Astrocyte (in vitro differentiated cells and primary cell): ENCODE measurements around the gene UQCRFS1. TPM values are rescaled to one million over a fixed set of nuclear protein-coding genes. Genes with fewer than 3 reads are reported as not detected.

Source experiments
- DNase-seq: peaks from one replicate; pipeline ENCODE4 v3.0.0-alpha.2; 2010; ENCODE audit warnings: low read depth
- FAIRE-seq: peaks from 2 replicates; lab custom pipeline; 2011; peaks lifted over from hg19 to GRCh38; lab: Jason Lieb, UNC
- H2AFZ ChIP-seq: 2 replicates; pipeline ENCODE4 v1.6.0; 2012; ENCODE audit warnings: low read depth, low read length, inconsistent platforms
- H3K27ac ChIP-seq: 2 replicates; pipeline ENCODE4 v1.5.1; 2011; ENCODE audit warnings: low read depth, low read length, inconsistent platforms
- H3K27me3 ChIP-seq: 2 replicates; pipeline ENCODE4 v1.6.0; 2011; ENCODE audit warnings: low read length, inconsistent platforms; ENCODE audit not compliant: insufficient read depth
- H3K36me3 ChIP-seq: 2 replicates; pipeline ENCODE4 v1.5.1; 2011; ENCODE audit warnings: low read length, inconsistent platforms; ENCODE audit not compliant: insufficient read depth
- H3K4me1 ChIP-seq: 2 replicates; pipeline ENCODE4 v1.5.1; 2011; ENCODE audit warnings: low read length, inconsistent platforms; ENCODE audit not compliant: insufficient read depth
- H3K4me2 ChIP-seq: 2 replicates; pipeline ENCODE4 v1.6.0; 2012; ENCODE audit warnings: low read length, inconsistent platforms
- H3K4me3 ChIP-seq: 2 replicates; pipeline ENCODE4 v1.5.1; 2011; ENCODE audit warnings: low read depth, mild to moderate bottlenecking, low read length, inconsistent platforms; ENCODE audit not compliant: insufficient read depth
- H3K79me2 ChIP-seq: 2 replicates; pipeline ENCODE4 v1.6.0; 2012; ENCODE audit warnings: mild to moderate bottlenecking, low read length, inconsistent platforms; ENCODE audit not compliant: insufficient read depth
- H3K9ac ChIP-seq: 2 replicates; pipeline ENCODE4 v1.6.0; 2012; ENCODE audit warnings: mild to moderate bottlenecking, low read length, inconsistent platforms
- H3K9me3 ChIP-seq: 2 replicates; pipeline ENCODE4 v1.5.1; 2012; ENCODE audit warnings: low read depth, mild to moderate bottlenecking, low read length, inconsistent platforms; ENCODE audit not compliant: insufficient read depth
- H4K20me1 ChIP-seq: 2 replicates; pipeline ENCODE4 v1.6.0; 2012; ENCODE audit warnings: low read length, inconsistent platforms; ENCODE audit not compliant: insufficient read depth
- H3K27ac Mint-ChIP-seq: one replicate; pipeline ENCODE4 v1.8.0; 2021; ENCODE audit warnings: mild to moderate bottlenecking, mixed read lengths; ENCODE audit not compliant: unreplicated experiment
- H3K27me3 Mint-ChIP-seq: one replicate; pipeline ENCODE4 v1.8.0; 2021; ENCODE audit warnings: low read depth, mixed read lengths; ENCODE audit not compliant: unreplicated experiment
- H3K36me3 Mint-ChIP-seq: one replicate; pipeline ENCODE4 v1.8.0; 2021; ENCODE audit warnings: low read depth, mixed read lengths; ENCODE audit not compliant: unreplicated experiment
- H3K4me1 Mint-ChIP-seq: one replicate; pipeline ENCODE4 v1.8.0; 2021; ENCODE audit warnings: low read depth, mixed read lengths; ENCODE audit not compliant: unreplicated experiment
- H3K4me3 Mint-ChIP-seq: one replicate; pipeline ENCODE4 v1.8.0; 2021; ENCODE audit warnings: mild to moderate bottlenecking, moderate library complexity, mixed read lengths; ENCODE audit not compliant: unreplicated experiment
- H3K9me3 Mint-ChIP-seq: one replicate; pipeline ENCODE4 v1.8.0; 2021; ENCODE audit warnings: mild to moderate bottlenecking, mixed read lengths; ENCODE audit not compliant: unreplicated experiment
- EZH2 ChIP-seq: IDR thresholded peaks from 2 replicates; pipeline ENCODE4 v1.6.1; 2012; ENCODE audit warnings: mild to moderate bottlenecking, low read length, inconsistent platforms; ENCODE audit not compliant: insufficient read depth
- total RNA-seq: library from RNA; stranded (reverse); gene quantifications from 2 replicates; pipeline ENCODE4 v1.2.1, GENCODE V29; 2021
- TF ChIP-seq, protein P1 (sequence below): IDR thresholded peaks from 2 replicates; pipeline ENCODE4 v1.5.1; 2011; ENCODE audit warnings: low read depth, mild to moderate bottlenecking, inconsistent platforms, low read length, moderate library complexity; ENCODE audit not compliant: insufficient read depth

Gene UQCRFS1
- total RNA-seq, 1 donor from 2014 or later: 33.1 TPM

DNA sequence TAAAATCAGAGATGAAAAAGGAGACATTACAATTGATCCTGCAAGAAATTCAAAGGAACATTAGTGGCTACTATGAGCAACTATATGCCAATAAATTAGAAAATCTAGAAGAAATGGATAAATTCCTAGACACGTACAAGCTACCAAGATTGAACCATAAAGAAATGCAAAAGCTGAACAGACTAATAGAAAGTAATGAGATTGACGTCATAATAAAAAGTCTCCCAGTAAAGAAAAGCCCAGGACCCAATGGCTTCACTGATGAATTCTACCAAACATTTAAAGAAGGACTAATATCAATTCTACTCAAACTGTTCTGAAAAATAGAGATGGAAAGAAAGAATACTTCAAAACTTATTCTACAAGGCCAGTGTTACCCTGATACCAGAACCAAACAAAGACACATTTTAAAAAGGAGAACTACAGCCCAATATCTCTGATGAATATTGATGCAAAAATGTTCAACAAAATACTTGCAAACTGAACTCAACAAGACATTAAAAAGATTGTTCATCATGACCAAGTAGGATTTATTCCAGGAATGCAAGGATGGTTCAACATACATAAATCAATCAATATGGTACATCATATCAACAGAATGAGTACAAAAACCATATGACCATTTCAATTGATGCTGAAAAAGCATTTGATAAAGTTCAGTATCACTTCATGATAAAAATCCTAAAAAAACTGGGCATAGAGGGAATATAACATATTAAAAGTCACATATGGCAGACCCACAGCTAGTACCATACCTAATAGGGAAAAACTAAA, 35.8 kb downstream of the UQCRFS1 start:
- H3K9me3 ChIP-seq: peaks cover 11% of the 10 kb centered on the region
- Mint-ChIP-seq H3K4me3 (no peak overlapping the region), H3K4me1 (no peaks in the 10 kb centered on the region), H3K9me3 (peaks cover 10% of the 10 kb centered on the region), H3K27ac (no peak overlapping the region), H3K36me3 (no peaks in the 10 kb centered on the region), H3K27me3 (no peaks in the 10 kb centered on the region)
- FAIRE-seq (no peak), DNase-seq (no peak)
- no peaks in the 10 kb centered on the region for H3K36me3 ChIP-seq
- no peaks in the 10 kb centered on the region for H3K4me1 ChIP-seq
- H2AFZ ChIP-seq: no peak overlapping the region
- H3K27ac ChIP-seq: no peak overlapping the region
- H3K9ac ChIP-seq: no peak overlapping the region
- no peaks in the 10 kb centered on the region for H3K79me2 ChIP-seq
- H3K27me3 ChIP-seq: no peaks in the 10 kb centered on the region
- no peak for TF ChIP-seq EZH2
- TF ChIP-seq, protein P1, sequence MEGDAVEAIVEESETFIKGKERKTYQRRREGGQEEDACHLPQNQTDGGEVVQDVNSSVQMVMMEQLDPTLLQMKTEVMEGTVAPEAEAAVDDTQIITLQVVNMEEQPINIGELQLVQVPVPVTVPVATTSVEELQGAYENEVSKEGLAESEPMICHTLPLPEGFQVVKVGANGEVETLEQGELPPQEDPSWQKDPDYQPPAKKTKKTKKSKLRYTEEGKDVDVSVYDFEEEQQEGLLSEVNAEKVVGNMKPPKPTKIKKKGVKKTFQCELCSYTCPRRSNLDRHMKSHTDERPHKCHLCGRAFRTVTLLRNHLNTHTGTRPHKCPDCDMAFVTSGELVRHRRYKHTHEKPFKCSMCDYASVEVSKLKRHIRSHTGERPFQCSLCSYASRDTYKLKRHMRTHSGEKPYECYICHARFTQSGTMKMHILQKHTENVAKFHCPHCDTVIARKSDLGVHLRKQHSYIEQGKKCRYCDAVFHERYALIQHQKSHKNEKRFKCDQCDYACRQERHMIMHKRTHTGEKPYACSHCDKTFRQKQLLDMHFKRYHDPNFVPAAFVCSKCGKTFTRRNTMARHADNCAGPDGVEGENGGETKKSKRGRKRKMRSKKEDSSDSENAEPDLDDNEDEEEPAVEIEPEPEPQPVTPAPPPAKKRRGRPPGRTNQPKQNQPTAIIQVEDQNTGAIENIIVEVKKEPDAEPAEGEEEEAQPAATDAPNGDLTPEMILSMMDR: no peak
- H3K4me3 ChIP-seq: no peak overlapping the region
- no peaks in the 10 kb centered on the region for H4K20me1 ChIP-seq
- H3K4me2 ChIP-seq: no peak overlapping the region

- H2AFZ ChIP-seq: no peak overlapping the region
- no peak overlapping the region for H3K27ac ChIP-seq
- no peak overlapping the region for H3K4me3 Mint-ChIP-seq
- no peaks in the 10 kb centered on the region for H3K36me3 Mint-ChIP-seq
- H3K27me3 Mint-ChIP-seq: peaks cover 3% of the 10 kb centered on the region
- H3K4me1 ChIP-seq: no peaks in the 10 kb centered on the region
- H3K9ac ChIP-seq: no peak overlapping the region
- FAIRE-seq (no peak), DNase-seq (no peak)
- H3K9me3 ChIP-seq: peaks cover 5% of the 10 kb centered on the region
- no peak overlapping the region for H3K4me3 ChIP-seq
- no peaks in the 10 kb centered on the region for H3K4me1 Mint-ChIP-seq
- no peak overlapping the region for H3K4me2 ChIP-seq
- no peak for TF ChIP-seq EZH2
- TF ChIP-seq, protein P1: no peak
- no peaks in the 10 kb centered on the region for H3K36me3 ChIP-seq
- peaks cover 10% of the 10 kb centered on the region for H3K9me3 Mint-ChIP-seq
- H3K27ac Mint-ChIP-seq: no peak overlapping the region
- H3K27me3 ChIP-seq: no peaks in the 10 kb centered on the region
- no peaks in the 10 kb centered on the region for H3K79me2 ChIP-seq
- H4K20me1 ChIP-seq: no peaks in the 10 kb centered on the region
These were observed 39.1 kb downstream of the UQCRFS1 start for GRCh38 chr19:29173896-29174295.

DNA sequence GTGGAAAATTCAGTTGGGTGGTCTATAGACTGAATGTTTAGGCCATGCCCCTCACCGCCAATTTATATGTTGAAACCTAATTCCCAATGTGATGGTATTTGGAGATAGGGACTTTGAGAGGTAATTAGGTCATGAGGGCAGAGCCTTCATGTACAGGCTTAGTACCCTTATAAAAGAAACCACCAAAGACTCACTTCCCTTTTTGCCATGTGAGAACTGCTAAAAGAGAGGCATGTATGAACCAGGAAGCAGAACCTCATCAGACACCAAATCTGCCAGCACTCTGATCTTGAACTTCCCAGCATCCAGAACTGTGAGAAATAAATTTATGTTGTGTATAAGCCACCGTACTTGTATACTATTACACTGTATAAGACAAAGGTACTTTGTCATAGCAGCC, 40.6 kb downstream of the UQCRFS1 start:
- no peaks in the 10 kb centered on the region for H4K20me1 ChIP-seq
- no peaks in the 10 kb centered on the region for H3K79me2 ChIP-seq
- no peak overlapping the region for H3K4me2 ChIP-seq
- no peak overlapping the region for H2AFZ ChIP-seq
- FAIRE-seq (no peak), DNase-seq (no peak)
- H3K9ac ChIP-seq: no peak overlapping the region
- Mint-ChIP-seq H3K4me3 (no peak overlapping the region), H3K9me3 (peaks cover 6% of the 10 kb centered on the region), H3K27me3 (peaks cover 3% of the 10 kb centered on the region), H3K36me3 (no peaks in the 10 kb centered on the region), H3K4me1 (no peaks in the 10 kb centered on the region), H3K27ac (no peak overlapping the region)
- H3K27me3 ChIP-seq: no peaks in the 10 kb centered on the region
- no peaks in the 10 kb centered on the region for H3K36me3 ChIP-seq
- H3K4me3 ChIP-seq: no peak overlapping the region
- H3K4me1 ChIP-seq: no peaks in the 10 kb centered on the region
- peaks cover 5% of the 10 kb centered on the region for H3K9me3 ChIP-seq
- TF ChIP-seq, protein P1: no peak
- no peak for TF ChIP-seq EZH2
- no peak overlapping the region for H3K27ac ChIP-seq
